ENCODE data around the gene BRD2.
"Not testable (repeated sequence)": the region's sequence is repeated elsewhere in the genome, so short reads cannot be mapped to it uniquely, and the experiment has no call there.

Gene BRD2

DNA sequence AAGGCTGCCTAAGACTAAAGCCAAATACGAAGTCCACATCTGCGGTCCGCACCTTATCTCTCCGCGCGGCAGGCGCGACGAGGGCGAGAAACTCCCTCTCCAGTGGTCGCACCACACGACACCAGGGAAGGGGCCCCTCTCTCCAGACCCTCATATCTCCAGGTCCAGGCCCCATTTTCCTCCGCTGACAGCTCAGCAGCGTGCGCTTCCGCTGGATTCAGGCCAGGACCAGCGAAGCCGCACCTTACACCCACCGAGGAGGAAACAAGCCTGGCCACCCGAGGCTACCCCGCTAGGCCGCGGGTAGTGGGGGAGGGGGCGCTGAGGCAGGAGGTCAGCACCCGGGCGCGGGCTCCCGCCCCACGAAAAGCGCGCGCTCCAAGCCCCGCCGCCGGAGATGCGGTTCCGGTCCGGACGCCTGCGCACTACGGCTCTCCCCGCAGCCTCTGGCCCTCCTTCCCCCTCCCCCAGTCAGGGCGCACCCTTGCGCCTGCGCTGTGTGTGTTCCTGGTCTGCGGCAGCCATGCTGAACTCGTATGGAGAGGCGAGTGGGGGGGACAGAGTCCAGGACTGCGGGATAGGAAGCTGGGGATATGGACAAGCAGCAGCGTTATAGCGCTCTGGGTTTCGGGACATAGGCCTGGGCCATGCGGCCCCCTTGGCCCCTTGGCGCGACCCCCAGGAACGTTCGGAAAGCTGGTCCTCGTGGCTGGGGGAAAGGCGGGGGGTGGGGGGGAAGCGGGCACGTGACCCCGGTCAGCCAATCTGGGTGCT is at the start of gene BRD2:
Gene BRD2, plus strand, starts transcription at position 502 of the 774 bp plus-strand sequence. CDS start 4,305 bp downstream, outside the sequence.
- DNase-seq: peak; percentile 98

DNA sequence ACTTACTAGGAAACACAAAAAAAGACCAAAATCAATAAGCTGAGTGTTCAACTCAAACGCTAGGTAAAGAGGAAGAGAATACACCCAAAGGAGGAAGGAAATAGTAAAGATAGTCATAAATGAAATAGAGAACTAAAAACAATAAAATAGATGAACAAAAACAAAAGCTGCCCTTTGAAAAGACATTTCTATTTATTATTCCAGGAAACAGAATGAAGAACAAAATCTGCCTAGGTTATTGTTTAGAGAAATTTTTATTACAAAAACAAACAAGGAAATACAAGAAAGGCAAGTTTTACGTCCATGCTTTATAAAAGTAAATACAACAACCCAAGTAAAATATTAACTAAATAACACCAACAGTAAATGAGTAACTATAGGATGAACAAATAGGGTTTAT is 47.7 kb upstream of the BRD2 start:
- no peak for DNase-seq

DNA sequence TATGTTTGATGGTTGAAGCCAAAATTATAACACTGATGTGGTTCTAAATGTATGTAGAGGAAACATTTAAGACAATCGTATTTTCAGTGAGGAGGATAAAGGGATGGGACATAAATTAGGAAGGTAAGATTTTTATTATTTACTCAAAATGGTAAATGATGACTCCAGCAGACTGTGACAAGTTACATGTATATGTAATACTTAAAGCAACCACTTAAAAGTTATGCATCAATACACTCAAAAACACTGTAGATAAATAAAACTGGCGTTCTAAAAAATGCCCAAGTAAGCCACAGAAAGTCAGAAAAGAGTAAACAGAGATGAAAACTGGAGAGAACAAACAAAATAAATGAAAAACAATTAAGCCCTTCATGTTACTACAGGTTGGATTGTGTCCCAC is 46.3 kb upstream of the BRD2 start:
- DNase-seq: no peak

DNA sequence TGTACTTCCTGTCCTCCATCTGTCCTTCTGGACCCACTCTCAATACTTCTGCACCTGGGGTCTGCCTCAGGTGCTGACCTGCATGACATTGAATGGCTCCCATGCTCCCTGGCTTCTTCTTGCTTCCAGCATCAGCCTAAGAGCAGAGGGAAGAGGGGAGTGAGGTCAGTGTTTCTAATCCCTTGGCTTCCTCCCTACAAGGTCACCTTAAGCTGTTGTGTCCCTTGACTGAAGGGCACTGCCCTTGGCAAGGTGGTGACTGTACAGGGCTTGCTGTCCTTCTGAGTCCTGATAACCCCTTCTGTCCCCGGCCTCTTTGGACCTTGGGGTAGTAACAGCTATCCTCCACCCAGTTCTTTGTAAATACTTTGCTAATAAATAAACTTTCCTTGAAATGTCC is 37.2 kb upstream of the BRD2 start:
- no peak for DNase-seq

DNA sequence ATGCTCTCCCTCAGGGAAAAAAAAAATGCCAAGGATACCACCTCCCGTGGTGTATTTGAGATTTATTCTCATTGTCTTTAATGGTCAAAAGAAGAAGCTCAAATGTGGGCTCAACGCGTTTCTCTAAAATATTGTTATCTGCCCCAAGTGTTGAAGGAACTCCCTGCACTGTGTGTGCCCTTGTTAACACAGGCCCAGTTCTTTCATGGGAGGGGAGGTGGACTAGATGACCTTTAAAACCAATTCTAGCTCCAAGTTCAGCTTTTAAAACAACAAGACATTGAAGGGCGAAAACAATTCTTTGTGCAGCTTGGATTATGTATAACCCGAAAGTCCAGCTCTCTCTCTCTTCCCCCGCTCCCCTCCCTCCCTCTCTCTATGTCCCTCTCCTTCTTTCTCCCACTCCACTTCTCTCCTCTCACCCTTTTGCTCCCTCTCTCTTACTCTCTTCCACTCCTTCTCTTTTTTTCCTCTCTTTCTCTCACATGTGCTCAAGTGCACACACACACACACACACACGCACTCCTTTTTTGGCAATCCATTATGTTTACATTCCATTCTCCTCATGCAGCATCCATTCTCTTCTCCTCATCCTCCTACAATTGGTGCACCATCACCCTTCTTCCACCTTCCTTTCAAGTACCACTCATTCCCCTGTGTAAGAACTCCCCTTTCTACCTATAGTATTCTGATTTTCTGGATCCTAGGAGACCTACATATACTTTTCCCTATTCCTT is 36.1 kb upstream of the BRD2 start:
- no peak for DNase-seq

DNA sequence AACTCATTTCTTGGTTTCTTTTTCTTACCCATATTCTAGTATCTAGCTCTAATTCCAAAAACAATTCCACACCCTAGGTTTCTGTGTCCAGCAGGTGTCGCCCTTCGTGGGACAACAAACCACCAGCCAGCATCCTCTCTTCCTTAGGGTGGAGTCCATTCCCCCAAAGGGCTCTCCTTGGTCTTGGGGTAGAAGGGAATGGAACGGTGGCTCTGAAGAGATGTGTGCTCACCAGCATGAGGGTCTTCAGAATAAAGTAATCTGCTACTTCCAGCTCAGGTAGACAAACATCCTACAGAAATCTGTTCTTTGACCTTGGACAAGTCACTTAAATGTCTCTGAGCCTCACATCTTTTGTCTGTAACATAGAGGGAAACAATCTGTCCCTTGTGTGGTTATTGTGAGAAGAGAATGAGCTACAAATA is 34.7 kb upstream of the BRD2 start:
- peak; percentile 82 for DNase-seq

DNA sequence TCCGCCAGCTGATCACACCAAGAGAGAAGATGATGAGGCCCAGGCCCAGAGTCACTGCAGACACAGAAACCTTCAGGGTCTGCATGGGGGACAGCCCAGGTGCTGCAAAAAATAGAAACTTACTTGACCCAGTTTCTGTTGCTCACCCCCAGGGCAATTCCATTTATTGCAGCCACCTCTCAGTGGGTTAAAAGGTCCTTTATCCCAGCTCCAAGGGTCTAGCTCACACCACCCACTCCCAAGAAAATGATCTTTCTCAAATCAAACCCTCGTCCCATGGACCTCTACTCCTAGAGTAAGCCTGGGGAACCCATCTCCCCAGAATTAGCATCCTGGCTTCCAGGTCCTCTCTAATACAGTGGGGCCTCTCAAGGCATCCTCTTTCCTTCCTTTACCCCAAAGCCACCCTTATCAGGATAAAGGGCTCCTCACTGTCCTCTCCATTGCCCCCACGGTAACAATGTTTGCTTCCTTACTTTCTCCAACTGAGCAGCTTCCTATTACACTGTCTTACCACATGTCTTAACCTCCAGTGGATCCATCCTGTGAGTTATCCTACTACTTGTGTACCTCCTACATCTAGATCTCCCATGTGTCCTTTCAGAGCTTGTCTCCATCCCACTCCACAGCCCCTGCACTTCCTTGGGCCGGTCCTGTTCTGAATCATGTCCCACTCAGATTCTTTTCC is 32.7 kb upstream of the BRD2 start:
- no peak for DNase-seq

DNA sequence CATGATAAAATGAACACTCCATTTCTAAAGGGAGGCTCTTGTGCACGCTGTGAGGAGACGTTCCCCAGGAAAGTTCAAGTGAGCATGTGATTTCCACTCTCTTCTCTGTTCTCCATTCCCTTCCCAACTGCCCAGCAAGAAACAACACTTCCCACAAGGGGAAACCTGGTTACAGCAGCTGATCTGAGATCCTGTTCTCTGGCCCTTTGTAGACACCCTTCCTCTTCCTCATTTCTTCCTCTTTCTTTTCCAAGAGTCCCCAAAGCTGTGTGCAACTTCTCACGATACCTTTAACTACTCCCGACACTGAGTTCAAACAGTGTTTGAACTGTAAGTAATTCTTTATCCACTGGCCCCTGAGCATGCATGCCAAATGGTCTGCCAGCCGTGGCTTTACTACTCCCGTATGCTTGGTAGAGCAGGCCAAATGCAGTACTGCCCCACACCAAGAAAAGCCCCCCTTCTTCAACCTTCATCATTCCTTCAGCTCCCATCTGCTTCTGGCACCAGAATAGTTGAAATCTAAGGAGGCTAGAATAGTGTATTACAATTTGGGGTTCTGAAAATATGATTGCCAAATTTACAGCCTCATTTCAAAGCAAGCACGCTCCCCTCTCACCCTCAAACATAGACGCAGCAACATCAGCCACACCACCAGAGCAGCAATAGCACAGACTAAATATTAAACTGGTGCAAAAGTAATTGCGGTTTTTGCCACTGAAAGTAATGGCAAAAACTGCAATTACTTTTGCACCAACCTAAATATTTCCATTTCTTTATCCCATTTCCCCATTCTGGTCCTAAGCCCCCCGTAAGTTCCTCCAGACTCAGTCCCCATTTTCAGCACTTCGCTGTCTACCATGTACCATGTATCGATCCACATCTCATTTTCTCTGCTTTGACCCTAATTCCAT is 31.9 kb upstream of the BRD2 start:
- DNase-seq: no peak

DNA sequence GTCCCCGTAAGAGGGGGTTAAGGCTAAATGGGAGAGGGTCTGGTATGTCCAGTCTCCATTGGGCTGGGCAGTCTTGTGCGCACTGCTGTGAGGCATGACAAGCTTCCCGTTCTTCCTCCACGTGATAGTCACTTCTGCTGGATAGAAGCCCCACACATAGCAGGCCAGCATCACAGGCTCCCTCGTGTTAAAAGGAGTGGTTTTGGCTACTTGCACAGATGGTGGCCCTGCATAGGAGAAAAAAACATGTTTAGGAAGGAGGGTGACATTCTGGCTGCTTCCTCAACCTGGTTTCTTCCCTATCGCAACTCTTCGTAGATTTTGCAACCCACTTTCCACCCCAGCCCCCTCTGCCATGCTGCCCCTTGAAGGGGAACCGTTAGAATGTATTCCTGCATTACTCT is 31.2 kb upstream of the BRD2 start:
- no peak for DNase-seq

DNA sequence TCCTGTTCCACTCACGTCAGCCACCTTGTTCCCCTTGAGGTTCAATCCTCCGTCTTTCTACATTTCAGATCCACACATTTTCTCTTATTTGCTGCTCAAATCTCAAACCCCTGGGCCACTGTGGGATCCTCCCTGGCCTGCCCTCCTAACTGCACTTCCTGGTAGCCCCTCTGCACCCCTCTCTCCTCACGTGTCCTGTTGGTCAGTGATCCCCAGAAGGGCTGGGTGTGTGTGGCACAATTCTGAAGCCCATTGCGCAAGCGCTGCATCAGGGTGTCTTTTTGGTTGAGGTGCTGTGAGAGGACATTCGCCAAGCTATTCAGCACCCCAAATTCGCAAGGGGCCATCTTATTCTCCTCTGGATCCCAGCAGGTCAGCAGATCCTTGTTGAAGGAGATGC is 29.9 kb upstream of the BRD2 start:
- no peak for DNase-seq

DNA sequence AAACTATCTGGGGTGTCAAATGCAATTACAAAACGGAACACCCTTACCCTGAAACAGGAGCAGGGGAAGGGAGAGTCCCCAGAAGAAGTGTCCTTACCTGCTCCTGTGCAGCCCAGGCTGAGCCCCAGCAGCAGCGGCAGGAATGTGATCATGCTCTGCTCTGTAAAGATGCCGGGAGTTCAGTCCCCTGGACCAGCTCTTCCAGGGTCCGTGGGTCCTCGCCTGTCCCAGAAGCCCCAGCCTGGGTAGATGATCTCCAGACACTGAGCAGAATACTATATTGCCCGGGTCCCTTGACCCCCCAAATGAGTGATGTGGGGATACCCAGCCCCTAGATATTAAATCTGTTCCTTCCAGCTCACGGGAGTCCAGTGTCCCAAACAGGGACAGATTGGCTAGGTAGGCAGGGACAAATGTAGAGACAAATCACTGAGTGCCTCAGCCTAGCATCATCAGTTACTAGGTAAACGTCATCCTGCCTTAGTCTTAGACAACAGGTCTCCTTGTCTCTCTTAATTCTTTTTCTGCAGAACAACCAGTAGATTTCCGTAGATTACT is 27.7 kb upstream of the BRD2 start, which contains the start of gene HLA-DMB:
Gene HLA-DMB, minus strand, starts transcription at position 373 of the 558 bp plus-strand sequence. Its CDS starts 221 bp downstream, at position 152.
- DNase-seq: peak; percentile 83

DNA sequence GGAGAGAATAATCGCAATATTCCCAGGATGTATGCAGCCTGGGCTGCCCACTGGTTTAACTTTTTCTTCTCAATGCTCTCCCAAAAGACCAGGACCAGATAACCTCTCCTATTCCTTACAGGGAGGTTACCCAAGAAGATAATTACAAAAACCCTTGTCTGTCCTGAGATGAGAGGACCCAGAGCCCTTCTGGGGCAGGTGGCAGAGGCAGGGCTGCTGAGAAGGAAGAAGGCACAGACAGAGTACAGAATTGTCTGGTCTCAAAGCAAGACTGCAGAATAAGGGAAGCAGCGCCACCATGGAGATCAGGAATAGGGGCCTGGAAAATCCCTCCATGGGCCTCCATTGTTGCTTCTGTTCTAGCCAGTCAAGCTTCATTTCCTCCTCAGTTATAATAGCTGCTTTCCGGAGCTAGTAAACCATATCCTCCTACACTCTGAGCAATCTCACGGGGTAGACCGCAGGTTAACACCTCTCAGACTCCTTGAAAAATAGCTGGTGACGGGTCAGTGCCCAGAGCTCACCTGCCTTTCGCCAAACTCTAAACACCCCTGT is 27.1 kb upstream of the BRD2 start:
- peak; percentile 70 for DNase-seq

DNA sequence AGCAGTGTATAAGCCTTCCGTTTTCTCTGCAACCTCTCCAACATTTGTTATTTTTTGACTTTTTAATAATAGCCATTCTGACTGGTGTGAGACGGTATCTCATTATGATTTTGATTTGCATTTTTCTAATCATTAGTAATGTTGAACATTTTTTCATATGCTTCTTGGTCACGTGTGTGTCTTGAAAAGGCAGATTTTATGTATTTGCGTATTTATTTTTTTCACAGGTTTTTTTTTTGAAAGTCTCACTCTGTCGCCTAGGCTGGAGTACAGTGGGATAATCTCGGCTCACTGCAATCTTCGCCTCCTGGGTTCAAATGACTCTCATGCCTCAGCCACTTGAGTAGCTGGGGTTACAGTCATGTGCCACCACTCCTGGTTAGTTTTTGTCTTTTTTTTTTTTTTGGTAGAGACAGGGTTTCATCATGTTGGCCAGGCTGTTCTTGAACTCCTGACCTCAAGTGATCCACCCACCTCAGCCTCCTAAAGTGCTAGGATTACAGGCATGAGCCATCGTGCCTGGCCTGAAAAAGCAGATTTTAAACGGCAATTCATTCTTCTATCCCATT is 25.8 kb upstream of the BRD2 start:
- not testable (repeated sequence) for DNase-seq

DNA sequence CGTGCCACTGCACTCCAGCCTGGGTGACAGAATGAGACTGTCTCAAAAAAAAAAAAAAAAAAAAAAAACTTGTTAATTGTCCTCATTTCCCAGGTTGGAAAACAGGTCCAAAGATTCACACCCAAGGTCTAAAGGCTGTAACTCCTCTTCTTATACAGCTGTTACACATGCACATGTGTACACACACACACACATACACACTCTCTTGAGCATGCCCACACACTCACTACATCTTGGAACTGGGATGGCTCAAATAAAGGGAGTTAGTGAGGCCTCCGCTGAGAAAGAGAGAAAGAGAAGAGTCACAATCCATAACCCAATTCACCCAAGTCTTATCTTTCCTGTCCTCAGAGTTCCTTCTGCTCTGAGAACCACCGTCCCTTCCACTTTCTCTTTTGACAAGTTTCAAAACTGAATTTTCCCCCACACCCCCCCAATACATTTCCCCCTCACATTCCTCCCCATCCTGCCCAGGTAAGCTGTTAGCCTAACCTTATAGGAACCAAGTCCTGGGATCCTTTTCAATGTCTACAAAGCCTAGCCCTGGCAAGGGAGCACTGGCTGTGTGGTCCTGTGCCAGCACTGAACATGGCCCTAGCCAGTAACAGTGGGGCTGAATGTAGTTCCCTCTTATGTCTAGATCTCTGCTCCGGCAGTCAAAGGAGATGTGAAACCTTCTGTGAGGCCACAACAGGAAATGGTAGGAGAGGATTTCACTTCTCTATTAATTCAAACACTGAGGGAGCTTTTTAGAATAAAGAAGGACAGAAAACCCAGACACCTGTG is 24.3 kb upstream of the BRD2 start:
- peak; percentile 58 for DNase-seq

DNA sequence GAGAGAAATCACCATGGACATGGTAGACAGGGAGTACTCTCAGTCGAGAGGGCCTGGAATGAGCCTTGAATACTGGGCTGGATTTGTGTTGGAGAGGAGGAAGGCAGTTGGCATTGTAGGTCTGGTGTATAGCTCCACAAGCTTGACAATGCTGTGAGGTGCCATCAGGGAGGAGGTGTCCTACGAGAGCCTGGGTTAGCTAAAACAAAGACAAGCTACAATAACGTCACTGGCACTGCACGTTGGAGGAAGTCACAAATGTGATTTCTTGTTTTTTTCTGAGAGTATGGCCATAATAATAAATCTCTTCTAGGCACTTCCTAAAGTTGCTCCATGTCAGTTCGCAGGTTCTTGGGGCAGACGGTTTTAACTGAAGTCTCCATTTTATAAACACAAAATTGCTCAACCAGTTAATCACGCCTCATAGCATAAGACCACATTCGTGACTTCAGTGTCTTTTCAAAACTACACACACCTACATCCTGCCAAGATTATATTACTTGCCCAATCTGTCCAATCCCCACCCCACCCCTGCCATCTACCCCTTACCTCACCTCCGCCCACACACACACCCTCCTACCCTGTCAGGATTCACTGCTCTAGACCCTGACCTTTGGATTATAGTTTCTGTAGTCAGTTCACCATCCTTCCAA is 23.2 kb upstream of the BRD2 start:
- DNase-seq: peak; percentile 35

DNA sequence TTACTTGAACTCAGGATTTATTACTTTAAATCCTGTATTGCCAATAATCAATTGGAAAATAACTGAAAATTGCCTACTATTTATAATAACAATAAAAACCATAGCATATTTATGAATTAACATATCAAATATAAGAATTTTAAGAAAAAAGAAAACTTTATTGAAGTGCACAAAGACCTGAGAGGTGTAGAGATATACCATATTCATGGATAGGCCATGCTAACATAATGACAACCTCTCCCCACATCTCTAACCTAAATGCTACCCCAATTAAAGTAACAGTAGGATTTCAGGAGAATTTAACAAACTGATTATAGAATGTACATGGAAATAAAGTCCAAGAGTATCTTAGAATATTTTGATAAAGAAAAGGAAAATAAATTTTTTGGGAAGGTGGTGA is 22.4 kb upstream of the BRD2 start:
- DNase-seq: no peak

DNA sequence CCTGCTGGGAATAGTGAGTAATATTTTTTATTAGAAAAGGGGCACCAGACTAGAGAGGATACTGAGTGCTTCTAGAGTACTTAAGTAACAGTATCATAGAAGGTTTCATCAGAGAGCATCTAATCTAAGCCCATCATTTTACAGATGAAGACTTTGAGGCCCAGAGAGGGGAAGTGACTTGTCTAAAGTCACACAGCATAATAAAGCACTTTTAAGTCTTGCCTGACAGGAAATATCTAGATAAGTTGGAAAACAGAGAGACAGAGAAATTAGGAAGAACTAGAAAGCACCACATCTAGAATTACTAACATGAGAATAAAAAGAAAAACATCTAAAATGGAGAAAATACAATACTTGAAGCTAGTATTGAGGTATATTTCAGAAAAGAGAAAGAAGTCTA is 21.5 kb upstream of the BRD2 start:
- DNase-seq: no peak

DNA sequence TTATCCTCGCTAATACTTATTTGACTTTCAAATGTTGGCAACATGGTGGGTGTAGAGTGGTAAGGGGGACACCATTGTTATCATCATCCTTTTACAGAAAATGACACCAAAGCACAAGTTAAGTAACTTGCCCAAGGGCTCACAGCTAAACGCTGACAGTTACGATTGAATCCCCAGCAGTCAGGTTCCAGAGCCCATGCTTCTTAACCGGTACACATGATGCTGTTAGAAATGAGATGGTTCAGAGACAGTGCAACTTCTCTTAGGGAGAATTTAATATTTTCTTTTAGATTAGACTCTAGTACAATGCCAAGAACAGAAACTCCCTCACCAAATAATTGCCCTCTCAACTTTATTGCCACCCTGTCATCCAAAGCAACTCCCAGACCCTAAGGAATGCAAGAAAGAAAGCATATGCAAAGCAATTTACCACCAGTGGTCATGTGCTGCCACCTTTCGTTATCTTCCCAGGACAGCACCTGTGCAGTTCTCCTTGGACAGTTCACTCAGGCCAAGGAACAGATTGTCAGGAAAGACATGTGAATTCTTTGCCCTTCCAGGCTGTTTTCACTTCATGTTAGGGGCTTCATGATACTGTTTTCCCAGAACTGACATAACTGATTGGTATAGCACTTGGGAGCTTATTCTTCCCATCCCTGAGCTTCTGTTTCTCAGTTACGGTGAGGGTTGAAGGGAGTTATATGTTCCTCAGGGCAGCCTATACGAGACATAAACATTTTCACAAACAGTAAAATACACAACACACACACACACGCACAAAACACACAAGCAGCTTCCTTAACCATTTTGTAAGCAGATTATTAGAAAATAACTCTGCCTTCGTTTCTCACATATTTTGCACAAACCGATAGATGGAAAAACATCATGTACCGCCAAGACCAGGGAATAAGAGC is 20.6 kb upstream of the BRD2 start:
- DNase-seq: peak; percentile 63

DNA sequence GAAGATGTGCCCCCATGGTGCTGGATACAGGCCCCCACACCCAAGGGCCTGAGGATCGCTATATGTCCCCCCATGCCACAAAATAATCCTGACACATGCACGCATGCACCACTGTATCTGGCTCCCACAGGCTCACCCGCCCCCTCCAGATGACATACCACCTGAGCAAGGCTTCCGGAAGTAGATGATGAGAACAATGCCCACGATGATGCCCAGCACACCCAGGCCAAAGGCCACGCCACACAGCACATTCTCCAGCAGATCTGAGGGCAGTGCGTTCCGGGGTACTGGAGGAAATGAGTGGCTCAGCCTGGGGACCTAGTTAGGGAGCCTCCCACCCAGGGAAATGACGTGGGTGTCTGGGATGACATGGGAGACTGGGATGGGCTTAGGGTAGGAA is 19.3 kb upstream of the BRD2 start:
- DNase-seq: no peak

Data from CD4-positive, alpha-beta T cell treated with Interleukin-10 for 1 hour (primary cell).